Measurements from ENCODE around the gene TMED1. TPM values are rescaled to one million over a fixed set of nuclear protein-coding genes. Genes with fewer than 3 reads are reported as not detected.

The TMED1 gene
- total and polyA plus RNA-seq, 9 of the 15 experiments (the other 6 are each of a cell fraction or from before 2014, with no cell fraction given) = 0.86 to 30.2 (median 23.5) TPM

GRCh38 chr19:10836479-10837330 is 693 bp upstream of the TMED1 start (continued):
- TF ChIP-seq SUPT5H (IDR thresholded peaks at IDR 0.05) = no peak
- peak; percentile 68; the same call in 1 of the 2 replicates for TF ChIP-seq THRAP3 (IDR thresholded peaks at IDR 0.05; ENCODE audit: borderline replicate concordance)
- no peak for TF ChIP-seq KDM4B (IDR thresholded peaks at IDR 0.05; ENCODE audit: borderline replicate concordance in 2 of 2, low read depth in 1 of 2)
- TF ChIP-seq BCLAF1 (IDR thresholded peaks at IDR 0.05; ENCODE audit: borderline replicate concordance in 1 of 2, control insufficient read depth in 1 of 2, low read depth in 2 of 2, low read length in 1 of 2) = no peak
- TF ChIP-seq ARID1B (IDR thresholded peaks at IDR 0.05) = no peak; the same call in 1 of the 2 replicates
- TF ChIP-seq DMBX1 (CRISPR knock-in tag; IDR thresholded peaks at IDR 0.05; ENCODE audit: borderline replicate concordance) = peak; percentile 97
- TF ChIP-seq POU5F1 (IDR thresholded peaks at IDR 0.05; ENCODE audit: borderline replicate concordance, low read depth, low read length, partially characterized antibody) = peak; percentile 88
- TF ChIP-seq CTBP1 (IDR thresholded peaks at IDR 0.05; ENCODE audit: borderline replicate concordance) = peak; percentile 65
- no peak for TF ChIP-seq ZNF398 (CRISPR knock-in tag; IDR thresholded peaks at IDR 0.05)
- TF ChIP-seq RUNX1 (IDR thresholded peaks at IDR 0.05; ENCODE audit: low read depth) = no peak
- TF ChIP-seq ZNF311 (CRISPR knock-in tag; IDR thresholded peaks at IDR 0.05) = peak; percentile 89
- TF ChIP-seq POLR3A (IDR thresholded peaks at IDR 0.05; ENCODE audit: borderline replicate concordance, extremely low read depth, insufficient read depth, insufficient read length) = no peak
- TF ChIP-seq CAMTA2 (CRISPR knock-in tag; conservative IDR thresholded peaks at IDR 0.05) = no peak
- TF ChIP-seq CBX8 (IDR thresholded peaks at IDR 0.05; ENCODE audit: borderline replicate concordance, extremely low read depth, low read depth, low read length, poor library complexity, severe bottlenecking) = no peak
- peak; percentile 98 for TF ChIP-seq E2F3 (CRISPR knock-in tag; IDR thresholded peaks at IDR 0.05)
- TF ChIP-seq ZNF277 (CRISPR knock-in tag; IDR thresholded peaks at IDR 0.05; ENCODE audit: borderline replicate concordance) = no peak
- TF ChIP-seq UBTF (IDR thresholded peaks at IDR 0.05; ENCODE audit: borderline replicate concordance in 1 of 2, low read depth in 2 of 2, low read length in 2 of 2) = no peak

Data from K562 (cell line).